Measurements from ENCODE around the gene PDLIM7.

PDLIM7 gene

GRCh38 chr5:177468685-177469628 lies 28.4 kb downstream of the PDLIM7 start:
- TF ChIP-seq CTCF (IDR thresholded peaks at IDR 0.05; ENCODE audit: low read length) (no peak), EZH2 (IDR thresholded peaks at IDR 0.05; ENCODE audit: borderline replicate concordance, low read length) (no peak)
- Histone ChIP-seq H3K4me3 (ENCODE audit: low read depth, low read length, poor library complexity, severe bottlenecking) (no peak overlapping the region), H3K9ac (ENCODE audit: low read length) (no peak overlapping the region), H3K4me1 (ENCODE audit: insufficient read depth, low read length, severe bottlenecking) (peaks cover 27% of the 10 kb centered on the region), H3K27me3 (ENCODE audit: insufficient read depth, low read length) (no peaks in the 10 kb centered on the region), H4K20me1 (ENCODE audit: insufficient read depth, low read length) (no peaks in the 10 kb centered on the region), H2AFZ (ENCODE audit: low read length) (no peak overlapping the region), H3K79me2 (ENCODE audit: insufficient read depth, low read length) (no peaks in the 10 kb centered on the region), H3K36me3 (ENCODE audit: insufficient read depth, low read length) (peaks cover 55% of the 10 kb centered on the region), H3F3A (ENCODE audit: insufficient read depth, low read length) (no peaks in the 10 kb centered on the region), H3K4me2 (ENCODE audit: low read length) (no peak overlapping the region), H3K9me2 (ENCODE audit: low read depth, low read length) (no peaks in the 10 kb centered on the region), H3K9me3 (ENCODE audit: low read length) (no peaks in the 10 kb centered on the region), H3K27ac (ENCODE audit: low read depth, low read length, poor library complexity, severe bottlenecking) (no peak overlapping the region)

- Histone ChIP-seq H3K27me3 (ENCODE audit: insufficient read depth, low read length) (no peaks in the 10 kb centered on the region), H3K9me3 (ENCODE audit: low read length) (no peaks in the 10 kb centered on the region), H3K9ac (ENCODE audit: low read length) (no peak overlapping the region), H4K20me1 (ENCODE audit: insufficient read depth, low read length) (no peaks in the 10 kb centered on the region), H3K4me1 (ENCODE audit: insufficient read depth, low read length, severe bottlenecking) (peaks cover 27% of the 10 kb centered on the region), H3K4me3 (ENCODE audit: low read depth, low read length, poor library complexity, severe bottlenecking) (no peak overlapping the region), H3F3A (ENCODE audit: insufficient read depth, low read length) (no peaks in the 10 kb centered on the region), H3K36me3 (ENCODE audit: insufficient read depth, low read length) (peaks cover 60% of the 10 kb centered on the region), H2AFZ (ENCODE audit: low read length) (no peak overlapping the region), H3K9me2 (ENCODE audit: low read depth, low read length) (no peaks in the 10 kb centered on the region), H3K79me2 (ENCODE audit: insufficient read depth, low read length) (no peaks in the 10 kb centered on the region), H3K27ac (ENCODE audit: low read depth, low read length, poor library complexity, severe bottlenecking) (no peak overlapping the region), H3K4me2 (ENCODE audit: low read length) (no peak overlapping the region)
- no peak for TF ChIP-seq EZH2 (IDR thresholded peaks at IDR 0.05; ENCODE audit: borderline replicate concordance, low read length)
- TF ChIP-seq CTCF (IDR thresholded peaks at IDR 0.05; ENCODE audit: low read length): no peak
Observed at GRCh38 chr5:177468329-177468684, 29.1 kb downstream of the PDLIM7 start.

GRCh38 chr5:177467436-177467835 lies 30.0 kb downstream of the PDLIM7 start:
- H3K79me2 ChIP-seq (ENCODE audit: insufficient read depth, low read length): no peaks in the 10 kb centered on the region
- H4K20me1 ChIP-seq (ENCODE audit: insufficient read depth, low read length): no peaks in the 10 kb centered on the region
- peaks cover 25% of the 10 kb centered on the region for H3K4me1 ChIP-seq (ENCODE audit: insufficient read depth, low read length, severe bottlenecking)
- no peak overlapping the region for H3K9ac ChIP-seq (ENCODE audit: low read length)
- peaks cover 66% of the 10 kb centered on the region for H3K36me3 ChIP-seq (ENCODE audit: insufficient read depth, low read length)
- H3K27ac ChIP-seq (ENCODE audit: low read depth, low read length, poor library complexity, severe bottlenecking): no peak overlapping the region
- H3K27me3 ChIP-seq (ENCODE audit: insufficient read depth, low read length): no peaks in the 10 kb centered on the region
- H3F3A ChIP-seq (ENCODE audit: insufficient read depth, low read length): no peaks in the 10 kb centered on the region
- TF ChIP-seq CTCF (IDR thresholded peaks at IDR 0.05; ENCODE audit: low read length) (no peak), EZH2 (IDR thresholded peaks at IDR 0.05; ENCODE audit: borderline replicate concordance, low read length) (no peak)
- no peak overlapping the region for H3K4me2 ChIP-seq (ENCODE audit: low read length)
- no peak overlapping the region for H2AFZ ChIP-seq (ENCODE audit: low read length)
- H3K4me3 ChIP-seq (ENCODE audit: low read depth, low read length, poor library complexity, severe bottlenecking): no peak overlapping the region
- H3K9me3 ChIP-seq (ENCODE audit: low read length): no peaks in the 10 kb centered on the region
- H3K9me2 ChIP-seq (ENCODE audit: low read depth, low read length): no peaks in the 10 kb centered on the region

All from OCI-LY1 (cell line).